HG03520 (cell line): ENCODE data around the gene NTN3.

Experiments
- ATAC-seq: cut with Tn5 transposase; IDR thresholded peaks from one replicate; pipeline ENCODE4 v1.9.1; 2021; ENCODE audit warnings: mild to moderate bottlenecking, moderate library complexity; ENCODE audit not compliant: unreplicated experiment

NTN3 gene

DNA sequence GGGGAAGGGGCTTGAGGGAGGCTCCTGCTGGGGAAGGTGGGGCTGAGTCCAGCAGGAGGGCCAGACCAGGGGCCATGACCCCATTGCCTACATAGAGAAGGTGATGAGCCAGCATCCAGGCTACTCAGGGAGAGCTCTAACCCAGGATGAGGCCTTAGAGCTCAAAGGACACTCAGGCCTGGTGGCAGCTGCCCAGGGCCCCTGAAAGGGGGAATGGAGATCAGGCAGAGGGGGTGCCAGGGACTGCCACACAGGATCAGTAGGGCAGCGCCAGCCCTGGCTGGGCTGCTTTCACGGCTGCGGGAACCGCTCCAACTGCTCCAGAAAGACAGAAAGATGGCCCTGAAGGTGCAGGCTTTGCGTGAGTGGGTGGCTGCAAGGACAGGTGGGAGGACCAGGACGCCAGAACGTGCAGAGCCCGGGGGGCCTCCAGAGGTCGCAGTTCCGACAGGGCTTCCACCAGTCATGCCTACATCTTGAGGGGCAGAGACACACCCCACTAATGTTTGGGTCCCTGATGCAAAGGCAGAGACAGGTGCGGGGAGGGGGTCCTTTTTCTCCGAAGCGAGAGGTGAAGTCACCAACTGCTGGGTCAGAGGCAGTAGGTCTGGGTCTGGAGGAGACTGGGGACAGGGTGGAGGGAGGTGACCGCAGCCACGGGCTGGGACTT lies 41.8 kb downstream of the NTN3 start:
- ATAC-seq = no peak

DNA sequence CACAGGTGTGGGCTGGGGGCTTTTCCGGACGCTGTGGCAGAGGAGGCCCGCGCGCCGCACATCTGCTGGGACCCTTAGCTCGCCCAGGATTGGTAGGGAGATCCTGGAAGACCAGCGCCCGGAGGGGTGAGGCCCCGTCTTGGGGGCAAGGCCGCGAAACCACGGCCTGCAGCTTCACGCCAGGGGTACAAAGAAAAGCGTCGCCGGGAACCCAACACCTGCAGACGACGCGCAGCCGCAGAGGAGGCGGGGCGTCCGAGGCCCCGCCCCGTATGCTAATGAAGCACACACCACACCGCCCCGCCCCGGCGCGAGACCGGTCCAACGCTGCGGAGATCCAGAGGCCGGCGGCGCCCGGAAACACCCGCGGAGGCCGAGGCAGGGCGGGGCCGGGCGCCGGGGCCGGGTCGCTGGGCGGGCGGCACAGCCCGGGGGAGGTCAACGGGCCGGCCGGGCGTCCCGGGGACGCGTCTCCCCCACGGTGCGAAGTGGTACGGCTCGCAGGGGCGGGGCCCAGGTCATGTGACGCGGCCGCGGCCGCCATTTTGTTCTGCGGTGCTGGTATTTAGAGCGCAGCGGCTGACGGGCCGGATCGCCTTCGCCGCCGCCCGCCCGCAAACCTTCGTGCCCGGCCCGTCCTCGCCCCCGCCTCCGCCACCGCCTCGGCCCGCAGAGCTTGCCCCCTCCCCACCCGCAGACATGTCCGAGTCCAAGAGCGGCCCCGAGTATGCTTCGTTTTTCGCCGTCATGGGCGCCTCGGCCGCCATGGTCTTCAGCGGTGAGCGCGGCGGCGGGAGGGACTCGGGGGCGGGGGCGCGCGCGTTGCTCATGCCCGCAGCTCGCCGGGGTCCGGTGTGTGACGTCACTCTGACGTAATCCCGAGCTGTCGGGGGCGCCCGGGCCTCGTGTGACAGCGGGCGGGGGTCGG lies 42.6 kb downstream of the NTN3 start, which contains the start of gene ATP6V0C:
TSS of gene ATP6V0C (plus strand) at position 548 of the 928 bp plus-strand sequence. CDS start at position 700, 152 bp downstream.
- peak; percentile 65 for ATAC-seq

- ATAC-seq = no peak
Observed at GRCh38 chr16:2514333-2515179, 43.5 kb downstream of the NTN3 start.

DNA sequence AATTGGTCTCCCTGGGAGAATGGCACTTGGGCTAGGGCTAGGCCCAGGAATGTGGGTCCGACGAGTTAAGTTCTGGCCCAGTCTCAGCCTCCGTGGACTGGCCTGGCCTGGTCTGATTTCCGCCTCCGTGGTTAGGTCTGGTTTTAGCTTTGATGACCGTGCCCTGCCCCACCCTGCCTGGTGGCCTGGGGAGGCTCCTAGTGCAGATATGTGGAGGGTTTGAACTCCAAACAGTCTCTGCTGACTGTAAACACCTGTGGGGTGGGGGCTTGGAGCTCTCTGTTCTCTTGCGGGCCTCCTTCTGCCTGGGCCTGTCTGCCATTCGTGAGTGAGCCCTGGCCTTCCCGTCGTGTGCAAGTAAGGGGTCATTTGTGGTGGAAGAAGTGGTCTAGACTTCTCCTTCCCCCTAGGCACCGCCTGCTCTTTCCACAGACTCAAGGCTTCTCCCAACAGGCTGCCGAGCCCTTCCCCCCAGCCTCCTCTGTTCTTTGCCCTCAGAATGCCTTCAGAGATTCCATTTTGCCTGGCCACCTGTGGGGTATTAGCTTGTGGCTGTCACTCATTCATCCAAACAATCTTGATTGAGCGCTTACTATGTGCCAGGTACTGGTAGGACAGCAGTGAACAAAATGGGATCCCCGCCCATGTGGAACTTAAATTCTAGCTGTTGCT lies 44.2 kb downstream of the NTN3 start:
- ATAC-seq = no peak

GRCh38 chr16:2516391-2517240 lies 45.5 kb downstream of the NTN3 start:
- ATAC-seq = no peak

DNA sequence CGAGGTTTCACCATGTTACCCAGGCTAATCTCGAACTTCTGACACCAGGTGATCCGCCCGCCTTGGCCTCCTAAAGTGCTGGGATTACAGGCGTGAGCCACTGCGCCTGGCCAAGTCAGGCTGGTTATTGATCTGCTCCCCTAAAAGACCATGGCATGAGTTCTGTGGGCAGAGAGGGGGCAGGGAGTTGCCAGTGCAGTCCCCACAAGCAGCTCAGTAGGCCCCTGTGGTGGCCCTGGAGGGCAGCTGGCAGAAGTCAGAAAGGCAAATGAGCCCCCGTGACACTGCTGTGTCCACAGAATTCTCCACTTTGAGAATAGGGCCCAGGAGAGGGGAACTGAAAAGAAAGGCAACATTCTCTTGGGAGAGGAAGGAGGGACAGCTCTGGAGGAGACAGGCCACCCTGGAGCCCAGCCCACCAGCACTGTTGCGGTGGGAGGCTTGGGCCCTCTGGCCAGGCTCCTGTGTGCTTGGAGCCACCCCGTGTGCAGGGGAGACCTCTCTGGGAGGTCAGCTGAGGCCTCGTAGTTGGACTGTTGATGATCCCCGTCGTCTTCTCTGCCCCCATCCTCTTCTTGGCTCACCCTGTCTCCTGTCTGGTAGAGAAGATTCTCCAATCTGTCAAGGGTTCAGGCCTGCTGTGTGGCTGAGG lies 47.0 kb downstream of the NTN3 start:
- no peak for ATAC-seq

- ATAC-seq = no peak
Observed at GRCh38 chr16:2518823-2519710, 48.0 kb downstream of the NTN3 start.

- no peak for ATAC-seq
Observed at GRCh38 chr16:2519711-2520080, 48.6 kb downstream of the NTN3 start.

- ATAC-seq = peak; percentile 33
Observed at GRCh38 chr16:2520097-2520783, 49.1 kb downstream of the NTN3 start, which contains the start of gene AMDHD2. Gene AMDHD2, plus strand, starts transcription at chr16:2520371. Its CDS starts 88 bp downstream, at chr16:2520459.

GRCh38 chr16:2520784-2521531 lies 49.9 kb downstream of the NTN3 start:
- ATAC-seq = no peak
